ENCODE results near the gene CDH26. TPM values are rescaled to one million over a fixed set of nuclear protein-coding genes. Genes with fewer than 3 reads are reported as not detected.
"Not testable (repeated sequence)": the region's sequence is repeated elsewhere in the genome, so short reads cannot be mapped to it uniquely, and the experiment has no call there.

The CDH26 gene
- total RNA-seq, 4 donors from 2014 or later, result 0.76 to 2.1 (median 0.77) TPM; not detected in 1

- Histone ChIP-seq H3K4me1 (no peaks in the 10 kb centered on the region), H3K4me3 (no peak overlapping the region), H3K27ac (no peak overlapping the region), H3K27me3 (no peaks in the 10 kb centered on the region), H3K9me3 (no peaks in the 10 kb centered on the region), H3K36me3 (no peaks in the 10 kb centered on the region)
- DNase-seq, result no peak
- no peak for TF ChIP-seq POLR2A (IDR thresholded peaks at IDR 0.05)
- TF ChIP-seq CTCF (IDR thresholded peaks at IDR 0.05), result no peak
- intact Hi-C loops (cut with DNase I; ENCODE audit: low total_unique reads), result no loop called here
Observed at GRCh38 chr20:59955131-59955796, 3.0 kb upstream of the CDH26 start.

GRCh38 chr20:59957568-59957967 lies 655 bp upstream of the CDH26 start:
- H3K9me3 ChIP-seq; H3K4me3 ChIP-seq; DNase-seq; intact Hi-C loops (cut with DNase I; ENCODE audit: low total_unique reads); H3K27ac ChIP-seq; H3K4me1 ChIP-seq; H3K36me3 ChIP-seq; H3K27me3 ChIP-seq: not testable (repeated sequence)

GRCh38 chr20:59958626-59959025 lies 403 bp downstream of the CDH26 start:
- Histone ChIP-seq H3K36me3 (no peaks in the 10 kb centered on the region), H3K27ac (no peak overlapping the region), H3K4me1 (no peaks in the 10 kb centered on the region), H3K4me3 (no peak overlapping the region), H3K27me3 (no peaks in the 10 kb centered on the region), H3K9me3 (no peaks in the 10 kb centered on the region)
- intact Hi-C loops (cut with DNase I; ENCODE audit: low total_unique reads), result no loop called here
- DNase-seq, result no peak
- TF ChIP-seq CTCF (IDR thresholded peaks at IDR 0.05), result no peak
- no peak for TF ChIP-seq POLR2A (IDR thresholded peaks at IDR 0.05)

GRCh38 chr20:59961423-59961822 lies 3.2 kb downstream of the CDH26 start:
- Histone ChIP-seq H3K4me1 (no peaks in the 10 kb centered on the region), H3K4me3 (no peak overlapping the region), H3K27me3 (no peaks in the 10 kb centered on the region), H3K36me3 (no peaks in the 10 kb centered on the region), H3K27ac (no peak overlapping the region), H3K9me3 (no peaks in the 10 kb centered on the region)
- DNase-seq, result no peak
- TF ChIP-seq CTCF (IDR thresholded peaks at IDR 0.05) (no peak), POLR2A (IDR thresholded peaks at IDR 0.05) (no peak)
- intact Hi-C loops (cut with DNase I; ENCODE audit: low total_unique reads), result no loop called here

- intact Hi-C loops (cut with DNase I; ENCODE audit: low total_unique reads), result no loop called here
- Histone ChIP-seq H3K36me3 (no peaks in the 10 kb centered on the region), H3K27ac (no peak overlapping the region), H3K4me3 (no peak overlapping the region), H3K27me3 (no peaks in the 10 kb centered on the region), H3K4me1 (no peaks in the 10 kb centered on the region), H3K9me3 (no peaks in the 10 kb centered on the region)
- TF ChIP-seq POLR2A (IDR thresholded peaks at IDR 0.05), result no peak
- TF ChIP-seq CTCF (IDR thresholded peaks at IDR 0.05), result no peak
- DNase-seq, result no peak
Observed at GRCh38 chr20:59962155-59962554, 3.9 kb downstream of the CDH26 start.

- no peaks in the 10 kb centered on the region for H3K9me3 ChIP-seq
- no peak for TF ChIP-seq POLR2A (IDR thresholded peaks at IDR 0.05)
- TF ChIP-seq CTCF (IDR thresholded peaks at IDR 0.05), result no peak
- no peaks in the 10 kb centered on the region for H3K36me3 ChIP-seq
- H3K4me1 ChIP-seq, result no peaks in the 10 kb centered on the region
- no peak overlapping the region for H3K4me3 ChIP-seq
- H3K27ac ChIP-seq, result no peak overlapping the region
- DNase-seq, result no peak
- H3K27me3 ChIP-seq, result no peaks in the 10 kb centered on the region
- intact Hi-C loops (cut with DNase I; ENCODE audit: low total_unique reads), result no loop called here
Observed at GRCh38 chr20:59966428-59966827, 8.2 kb downstream of the CDH26 start.

Measured in uterus (tissue), 4 donors.